H4 (cell line): Measurements from ENCODE around the gene HVCN1. TPM values are rescaled to one million over a fixed set of nuclear protein-coding genes. Genes with fewer than 3 reads are reported as not detected.

Source experiments
- DNase-seq: peaks from one replicate; pipeline ENCODE4 v3.0.0-alpha.2; 2015; ENCODE audit warnings: low spot score
- total RNA-seq: library from RNA; depleted of rRNA; stranded (reverse); fragments of >200 nt; shearing (Covaris generic); gene quantifications from 2 replicates; pipeline ENCODE4 v1.2.3, GENCODE V29; 2014; rRNA removed

HVCN1 gene
- total RNA-seq, 1 experiment from 2014 or later = 1.6 TPM

DNA sequence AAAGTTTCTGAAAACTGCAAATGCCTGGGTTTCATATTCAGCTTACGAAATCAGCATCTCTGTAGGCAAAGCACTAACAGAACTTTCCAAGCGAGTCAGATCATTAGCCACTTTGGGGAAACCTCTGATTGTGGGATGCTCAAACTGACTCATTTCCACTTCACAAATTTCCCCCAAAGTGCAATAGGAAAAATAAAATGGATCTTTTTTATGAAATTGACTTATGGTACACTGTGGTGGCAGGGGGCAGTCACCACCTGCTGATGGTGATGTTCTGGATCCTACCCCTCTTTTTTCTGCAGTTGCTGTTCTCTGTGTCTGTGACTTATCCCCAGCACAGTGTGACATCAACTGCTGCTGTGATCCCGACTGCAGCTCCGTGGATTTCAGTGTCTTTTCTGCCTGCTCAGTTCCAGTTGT lies 69.4 kb downstream of the HVCN1 start:
- no peak for DNase-seq

- no peak for DNase-seq
These were observed 72.3 kb downstream of the HVCN1 start for GRCh38 chr12:110616471-110617115.

GRCh38 chr12:110615171-110615570 lies 73.7 kb downstream of the HVCN1 start:
- no peak for DNase-seq

DNA sequence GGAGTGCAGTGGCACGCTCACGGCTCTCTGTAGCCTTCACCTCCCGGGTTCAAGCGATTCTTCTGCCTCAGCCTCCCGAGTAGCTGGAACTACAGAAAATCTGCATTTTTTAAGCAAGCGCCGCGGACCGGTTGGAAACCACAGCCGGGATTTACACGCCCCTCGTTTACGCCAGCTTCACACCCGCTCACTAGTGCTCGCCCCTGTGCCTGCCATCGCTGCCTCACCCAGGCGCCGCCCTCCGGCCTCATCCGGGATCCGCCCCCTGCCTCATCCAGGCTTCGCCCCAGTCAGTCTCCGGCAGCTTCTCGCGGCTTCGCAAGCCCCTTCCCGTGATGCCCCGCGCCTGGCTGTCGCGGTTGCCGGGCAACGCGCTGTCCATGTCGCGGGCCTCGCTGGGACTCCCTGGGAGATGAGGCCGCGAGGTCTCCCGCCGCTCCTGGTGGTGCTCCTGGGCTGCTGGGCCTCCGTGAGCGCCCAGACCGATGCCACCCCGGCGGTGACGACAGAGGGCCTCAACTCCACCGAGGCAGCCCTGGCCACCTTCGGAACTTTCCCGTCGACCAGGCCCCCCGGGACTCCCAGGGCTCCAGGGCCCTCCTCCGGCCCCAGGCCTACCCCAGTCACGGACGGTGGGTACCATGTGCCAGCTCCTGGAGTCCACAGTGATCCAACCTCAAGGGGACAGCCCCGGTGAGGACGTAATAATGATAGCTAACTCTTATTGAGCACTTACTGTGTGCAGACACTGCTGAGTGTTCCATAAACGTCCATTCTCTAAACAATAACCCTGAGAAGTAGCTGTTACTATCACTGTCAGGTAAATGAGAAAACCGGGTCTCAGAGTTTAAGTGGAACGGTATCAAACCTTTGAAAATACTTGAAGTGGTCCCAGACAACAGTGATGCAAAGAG lies 74.9 kb downstream of the HVCN1 start, which contains the start of gene TCTN1:
TSS of gene TCTN1 (plus strand) at position 359 of the 914 bp plus-strand sequence. CDS start at position 413, 54 bp downstream.
- peak; percentile 91 for DNase-seq

DNA sequence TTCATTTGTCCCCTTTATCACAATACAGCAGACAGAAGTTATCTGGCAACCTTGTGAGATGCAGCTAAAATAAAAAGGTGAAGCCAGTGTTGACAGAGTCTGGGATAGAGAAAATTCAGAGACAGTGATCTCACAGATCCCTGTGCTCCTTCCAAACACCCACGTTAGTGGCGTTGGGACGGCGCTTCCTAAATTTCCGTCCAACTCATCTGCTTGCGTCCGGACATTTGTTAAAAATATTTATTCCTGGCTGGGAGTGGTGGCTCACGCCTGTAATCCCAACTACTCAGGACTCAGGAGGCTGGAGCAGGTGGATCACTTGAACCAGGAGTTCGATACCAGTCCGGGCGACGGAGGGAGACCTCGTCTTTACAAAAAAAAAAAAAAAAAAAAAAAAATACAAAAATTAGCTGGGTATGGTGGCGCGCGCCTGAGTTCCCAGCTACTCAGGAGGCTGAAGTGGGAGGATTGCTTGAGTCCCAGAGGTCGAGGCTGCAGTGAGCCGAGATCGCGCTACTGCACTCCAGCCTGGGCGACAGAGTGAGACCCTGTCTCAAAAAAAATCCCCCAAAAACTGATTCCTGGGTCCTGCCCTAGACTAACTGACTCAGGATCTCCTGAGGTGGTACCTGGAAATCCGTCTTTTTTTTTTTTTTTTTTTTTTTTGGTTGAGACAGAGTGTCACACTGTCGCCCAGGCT lies 75.7 kb downstream of the HVCN1 start:
- DNase-seq = no peak

- no peak for DNase-seq
These were observed 82.7 kb downstream of the HVCN1 start for GRCh38 chr12:110606253-110606611.

- DNase-seq = peak; percentile 56
These were observed 86.7 kb downstream of the HVCN1 start for GRCh38 chr12:110602085-110602814.

GRCh38 chr12:110600254-110600653 lies 88.7 kb downstream of the HVCN1 start:
- DNase-seq = peak; percentile 52

- DNase-seq = no peak
These were observed 89.6 kb downstream of the HVCN1 start for GRCh38 chr12:110599334-110599733.

Other genes with a start within 250 kb of the HVCN1 start
- gene ARPC3, start 238.8 kb downstream of the HVCN1 start, total RNA-seq = 970 and 1,154 TPM in 2 replicates
- gene GPN3, start 220.9 kb downstream of the HVCN1 start, total RNA-seq = 37.0 and 50.3 TPM in 2 replicates
- gene FAM216A, start 220.3 kb downstream of the HVCN1 start, total RNA-seq = 18.0 TPM in 2 replicates
- gene VPS29, start 187.0 kb downstream of the HVCN1 start, total RNA-seq = 63.3 and 92.9 TPM in 2 replicates
- gene RAD9B, start 186.8 kb downstream of the HVCN1 start, total RNA-seq = 0.21 and 0.53 TPM in 2 replicates
- gene PPTC7, start 105.8 kb downstream of the HVCN1 start, total RNA-seq = 3.6 and 3.7 TPM in 2 replicates
- 50.1 and 62.3 TPM in 2 replicates for gene TCTN1, start 75.0 kb downstream of the HVCN1 start, total RNA-seq
- gene PPP1CC, start 53.8 kb upstream of the HVCN1 start, total RNA-seq = 121 and 144 TPM in 2 replicates
- not detected in 2 replicates for gene CCDC63, start 157.9 kb upstream of the HVCN1 start, total RNA-seq
- gene MYL2, start 231.5 kb upstream of the HVCN1 start, total RNA-seq = not detected in 2 replicates